Prostate gland (tissue), 1 donor: ENCODE measurements around the gene FBXL17.

Experiments
- POLR2A ChIP-seq: fragments of 450-650 bp; IDR thresholded peaks from one replicate; pipeline ENCODE4 v1.6.1; 2016; ENCODE audit warnings: antibody characterized with exemption, mild to moderate bottlenecking
- POLR2AphosphoS5 ChIP-seq: sonication (generic); formaldehyde crosslinking; IDR thresholded peaks from one replicate; pipeline ENCODE4 v1.6.1; 2017; ENCODE audit warnings: antibody characterized with exemption

- TF ChIP-seq POLR2A (no peak), POLR2AphosphoS5 (no peak)
Observed at GRCh38 chr5:108174286-108174685, 207.6 kb downstream of the FBXL17 start.
